ENCODE results near the gene RRP1. TPM values are rescaled to one million over a fixed set of nuclear protein-coding genes. Genes with fewer than 3 reads are reported as not detected.
"Not testable (repeated sequence)": the region's sequence is repeated elsewhere in the genome, so short reads cannot be mapped to it uniquely, and the experiment has no call there.

Gene RRP1
- total RNA-seq, 4 donors from 2014 or later = 11.1 to 32.2 (median 12.9) TPM

DNA sequence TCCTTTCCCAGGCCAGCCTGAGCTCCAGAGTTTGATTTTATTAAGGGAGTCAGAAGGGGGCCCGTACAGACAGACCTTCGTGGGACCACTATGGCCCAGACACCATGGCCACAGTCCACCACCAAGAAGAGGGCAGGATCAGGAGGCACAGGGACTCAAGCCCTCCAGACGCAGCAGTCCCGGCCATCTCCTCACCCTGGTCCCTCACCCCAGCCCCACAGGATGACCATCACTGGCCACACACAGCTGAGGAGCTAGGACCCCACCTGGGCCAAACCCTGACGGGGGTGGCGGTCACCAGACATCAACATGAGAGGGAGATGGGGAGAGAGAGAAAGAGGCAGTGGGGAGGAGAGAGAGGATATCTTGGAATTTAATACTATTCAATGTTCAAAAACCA lies 46.5 kb downstream of the RRP1 start:
- H3K9me3 ChIP-seq = no peaks in the 10 kb centered on the region
- H3K4me3 ChIP-seq = no peak overlapping the region
- H3K4me1 ChIP-seq = no peaks in the 10 kb centered on the region
- no peaks in the 10 kb centered on the region for H3K27me3 ChIP-seq
- H3K36me3 ChIP-seq = no peaks in the 10 kb centered on the region
- DNase-seq = no peak
- no peak overlapping the region for H3K27ac ChIP-seq
- TF ChIP-seq, protein P1, sequence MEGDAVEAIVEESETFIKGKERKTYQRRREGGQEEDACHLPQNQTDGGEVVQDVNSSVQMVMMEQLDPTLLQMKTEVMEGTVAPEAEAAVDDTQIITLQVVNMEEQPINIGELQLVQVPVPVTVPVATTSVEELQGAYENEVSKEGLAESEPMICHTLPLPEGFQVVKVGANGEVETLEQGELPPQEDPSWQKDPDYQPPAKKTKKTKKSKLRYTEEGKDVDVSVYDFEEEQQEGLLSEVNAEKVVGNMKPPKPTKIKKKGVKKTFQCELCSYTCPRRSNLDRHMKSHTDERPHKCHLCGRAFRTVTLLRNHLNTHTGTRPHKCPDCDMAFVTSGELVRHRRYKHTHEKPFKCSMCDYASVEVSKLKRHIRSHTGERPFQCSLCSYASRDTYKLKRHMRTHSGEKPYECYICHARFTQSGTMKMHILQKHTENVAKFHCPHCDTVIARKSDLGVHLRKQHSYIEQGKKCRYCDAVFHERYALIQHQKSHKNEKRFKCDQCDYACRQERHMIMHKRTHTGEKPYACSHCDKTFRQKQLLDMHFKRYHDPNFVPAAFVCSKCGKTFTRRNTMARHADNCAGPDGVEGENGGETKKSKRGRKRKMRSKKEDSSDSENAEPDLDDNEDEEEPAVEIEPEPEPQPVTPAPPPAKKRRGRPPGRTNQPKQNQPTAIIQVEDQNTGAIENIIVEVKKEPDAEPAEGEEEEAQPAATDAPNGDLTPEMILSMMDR (IDR thresholded peaks at IDR 0.05) = no peak
- TF ChIP-seq POLR2A (IDR thresholded peaks at IDR 0.05) = no peak

DNA sequence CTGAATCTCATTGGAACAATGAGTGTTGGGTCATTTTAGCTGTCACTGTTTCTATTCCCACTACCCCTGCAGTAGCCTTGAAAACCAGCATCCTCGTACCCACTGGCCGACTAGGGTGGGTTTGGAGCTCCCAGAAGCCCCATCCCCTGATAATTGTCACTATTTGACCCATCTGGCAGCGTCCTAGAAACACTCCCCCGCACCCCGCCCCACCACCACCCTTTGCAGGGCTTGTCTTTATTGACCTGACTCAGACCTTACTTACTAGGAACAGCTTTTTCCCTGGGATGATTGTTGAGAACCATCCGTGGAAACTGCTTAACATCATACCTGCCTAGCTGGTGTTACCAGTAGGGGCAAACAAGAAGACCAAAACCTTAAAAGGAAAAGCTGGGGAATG lies 47.2 kb downstream of the RRP1 start:
- no peaks in the 10 kb centered on the region for H3K4me1 ChIP-seq
- H3K36me3 ChIP-seq = no peaks in the 10 kb centered on the region
- H3K9me3 ChIP-seq = no peaks in the 10 kb centered on the region
- no peak overlapping the region for H3K27ac ChIP-seq
- DNase-seq = no peak
- H3K27me3 ChIP-seq = no peaks in the 10 kb centered on the region
- H3K4me3 ChIP-seq = no peak overlapping the region
- TF ChIP-seq, protein P1 (IDR thresholded peaks at IDR 0.05) = no peak
- no peak for TF ChIP-seq POLR2A (IDR thresholded peaks at IDR 0.05)

DNA sequence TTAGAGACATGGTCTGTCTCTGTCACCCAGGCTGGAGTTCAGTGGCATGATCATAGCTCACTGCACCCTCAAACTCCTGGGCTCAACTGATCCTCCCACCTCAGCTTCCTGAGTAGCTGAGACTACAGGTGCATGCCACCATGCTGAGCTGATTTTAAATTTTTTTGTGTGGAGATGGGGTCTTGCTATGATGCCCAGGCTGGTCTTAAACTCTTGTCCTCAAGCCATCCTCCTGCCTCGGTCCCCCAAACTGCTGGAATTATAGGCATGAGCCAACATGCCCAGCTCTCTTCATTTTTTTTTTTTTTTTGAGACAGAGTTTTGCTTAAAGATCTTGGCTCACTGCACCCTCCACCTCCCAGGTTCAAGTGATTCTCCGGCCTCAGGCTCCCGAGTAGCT lies 50.9 kb downstream of the RRP1 start:
- Histone ChIP-seq H3K36me3 (no peaks in the 10 kb centered on the region), H3K27me3 (no peaks in the 10 kb centered on the region)
- no peak for DNase-seq

DNA sequence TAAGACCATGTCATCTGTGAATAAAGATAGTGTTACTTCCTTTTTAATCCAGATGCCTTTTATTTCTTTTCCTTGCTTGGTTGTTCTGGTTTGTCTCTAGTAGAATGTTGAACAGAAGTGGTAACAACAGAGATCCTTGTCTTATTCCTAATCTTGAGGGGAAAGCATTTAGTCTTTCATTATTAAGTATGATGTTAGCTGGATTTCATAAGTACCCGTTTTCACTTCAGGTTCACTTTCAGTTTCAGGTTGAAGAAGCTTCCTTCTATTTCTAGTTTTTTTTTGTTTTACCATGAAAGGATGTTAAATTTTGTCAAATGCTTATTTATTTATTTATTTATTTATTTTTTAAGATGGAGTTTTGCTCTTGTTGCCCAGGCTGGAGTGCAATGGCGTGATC lies 53.4 kb downstream of the RRP1 start:
- Histone ChIP-seq H3K27ac (no peak overlapping the region), H3K9me3 (no peaks in the 10 kb centered on the region), H3K4me3 (no peak overlapping the region), H3K36me3 (no peaks in the 10 kb centered on the region), H3K4me1 (no peaks in the 10 kb centered on the region), H3K27me3 (no peaks in the 10 kb centered on the region)
- TF ChIP-seq, protein P1 (IDR thresholded peaks at IDR 0.05) = no peak
- TF ChIP-seq POLR2A (IDR thresholded peaks at IDR 0.05) = no peak
- no peak for DNase-seq

More for the DNA sequence above, 50.9 kb downstream of the RRP1 start:
- TF ChIP-seq POLR2A (IDR thresholded peaks at IDR 0.05) = no peak
- H3K27ac ChIP-seq = no peak overlapping the region
- H3K4me3 ChIP-seq = no peak overlapping the region
- H3K9me3 ChIP-seq = no peaks in the 10 kb centered on the region
- H3K4me1 ChIP-seq = no peaks in the 10 kb centered on the region

DNA sequence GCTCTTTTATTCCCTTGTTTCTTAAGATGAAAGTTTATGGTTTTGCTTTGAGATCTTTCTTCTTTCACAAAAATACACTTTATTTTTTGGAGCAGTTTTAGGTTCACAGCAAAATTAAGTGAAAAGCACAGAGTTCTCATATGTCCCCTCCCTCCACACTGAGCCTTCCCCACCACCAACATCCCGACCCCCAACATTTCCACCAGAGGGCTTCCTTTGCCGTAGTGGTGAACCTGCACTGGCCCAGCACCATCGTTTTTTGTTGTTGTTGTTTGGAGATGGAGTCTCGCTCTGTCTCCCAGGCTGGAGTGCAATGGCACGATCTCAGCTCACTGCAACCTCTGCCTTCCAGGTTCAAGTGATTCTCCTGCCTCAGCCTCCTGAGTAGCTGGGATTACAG lies 55.5 kb downstream of the RRP1 start:
- H3K9me3 ChIP-seq, H3K27me3 ChIP-seq, DNase-seq, H3K27ac ChIP-seq, H3K36me3 ChIP-seq, H3K4me1 ChIP-seq, H3K4me3 ChIP-seq: not testable (repeated sequence)

DNA sequence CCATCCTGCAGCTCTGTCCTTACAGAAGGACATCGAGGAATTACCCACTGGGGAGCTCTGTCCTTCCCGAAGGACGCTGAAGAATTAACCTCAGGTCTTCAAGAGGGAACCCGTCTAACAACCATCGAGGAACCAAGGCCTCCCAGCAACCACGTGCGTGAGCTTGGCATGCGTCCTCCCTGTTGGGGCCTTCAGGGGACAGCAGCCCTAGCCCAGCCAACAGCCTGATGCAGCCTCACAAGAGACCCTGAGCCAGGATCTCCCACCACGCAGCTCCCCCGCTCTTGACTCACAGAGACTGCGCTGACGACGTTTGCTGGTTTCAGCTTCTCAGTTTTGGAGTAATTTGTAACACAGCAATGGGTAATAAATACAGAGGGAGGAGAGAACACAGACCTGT lies 56.0 kb downstream of the RRP1 start:
- no peak for TF ChIP-seq POLR2A (IDR thresholded peaks at IDR 0.05)
- TF ChIP-seq, protein P1 (IDR thresholded peaks at IDR 0.05) = no peak

DNA sequence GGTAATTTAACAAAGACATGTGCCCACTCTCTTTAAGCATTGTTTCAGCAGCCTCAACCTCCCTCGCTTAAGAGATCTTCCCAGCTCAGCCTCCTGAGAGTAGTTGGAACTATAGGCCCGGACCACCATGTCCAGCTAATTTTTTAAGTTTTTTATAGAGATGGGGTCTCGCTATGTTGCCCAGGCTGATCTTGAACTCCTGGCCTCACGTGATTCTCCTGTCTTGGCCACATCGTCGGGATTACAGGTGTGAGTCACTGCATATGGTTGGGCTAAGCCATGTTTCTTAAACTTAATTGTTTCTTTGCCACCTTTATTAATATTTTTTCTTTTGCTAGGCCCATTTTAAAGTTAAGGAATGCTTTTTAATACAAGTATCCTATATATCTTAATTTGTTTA lies 57.1 kb downstream of the RRP1 start:
- Histone ChIP-seq H3K36me3 (no peaks in the 10 kb centered on the region), H3K27ac (no peak overlapping the region), H3K27me3 (no peaks in the 10 kb centered on the region), H3K4me3 (no peak overlapping the region), H3K9me3 (no peaks in the 10 kb centered on the region), H3K4me1 (no peaks in the 10 kb centered on the region)
- TF ChIP-seq, protein P1 (IDR thresholded peaks at IDR 0.05) = no peak
- TF ChIP-seq POLR2A (IDR thresholded peaks at IDR 0.05) = no peak
- no peak for DNase-seq

More for the DNA sequence above, 56.0 kb downstream of the RRP1 start:
- no peak overlapping the region for H3K27ac ChIP-seq
- no peaks in the 10 kb centered on the region for H3K9me3 ChIP-seq
- no peaks in the 10 kb centered on the region for H3K36me3 ChIP-seq
- DNase-seq = no peak
- H3K4me3 ChIP-seq = no peak overlapping the region
- H3K27me3 ChIP-seq = no peaks in the 10 kb centered on the region
- no peaks in the 10 kb centered on the region for H3K4me1 ChIP-seq

All from Peyer's patch (tissue), 4 donors.